Pons (tissue), 1 donor: ENCODE results near the gene HPD.
"Not testable (repeated sequence)": the region's sequence is repeated elsewhere in the genome, so short reads cannot be mapped to it uniquely, and the experiment has no call there.

Experiments used
- DNase-seq: peaks from one replicate; pipeline ENCODE4 v3.0.0-alpha.2; 2016; ENCODE audit warnings: low spot score

HPD gene

GRCh38 chr12:121866331-121866730, 7.7 kb upstream of the HPD start:
- no peak for DNase-seq

- DNase-seq, result no peak
Measured at GRCh38 chr12:121861636-121862254, 3.1 kb upstream of the HPD start.

GRCh38 chr12:121860699-121861098, 2.0 kb upstream of the HPD start:
- DNase-seq, result not testable (repeated sequence)

- DNase-seq, result no peak
Measured at GRCh38 chr12:121860257-121860656, 1.6 kb upstream of the HPD start.

GRCh38 chr12:121858318-121858661, 369 bp downstream of the HPD start:
- no peak for DNase-seq

GRCh38 chr12:121857322-121858246, 1.1 kb downstream of the HPD start:
- DNase-seq, result no peak

GRCh38 chr12:121852392-121852791, 6.3 kb downstream of the HPD start:
- not testable (repeated sequence) for DNase-seq

GRCh38 chr12:121849665-121850064, 9.0 kb downstream of the HPD start:
- no peak for DNase-seq

GRCh38 chr12:121849211-121849610, 9.4 kb downstream of the HPD start:
- DNase-seq, result no peak

- no peak for DNase-seq
Measured at GRCh38 chr12:121845701-121846100, 13.0 kb downstream of the HPD start.

GRCh38 chr12:121843236-121843982, 15.2 kb downstream of the HPD start:
- no peak for DNase-seq

GRCh38 chr12:121839993-121840761, 18.5 kb downstream of the HPD start:
- no peak for DNase-seq

- peak; percentile 93 for DNase-seq
Measured at GRCh38 chr12:121839106-121839992, 19.3 kb downstream of the HPD start.

- no peak for DNase-seq
Measured at GRCh38 chr12:121838126-121838525, 20.5 kb downstream of the HPD start.

- no peak for DNase-seq
Measured at GRCh38 chr12:121837680-121838079, 21.0 kb downstream of the HPD start.

- DNase-seq, result no peak
Measured at GRCh38 chr12:121831571-121832245, 27.0 kb downstream of the HPD start.

- no peak for DNase-seq
Measured at GRCh38 chr12:121830588-121831265, 27.9 kb downstream of the HPD start.

GRCh38 chr12:121830134-121830533, 28.5 kb downstream of the HPD start:
- DNase-seq, result no peak

- DNase-seq, result no peak
Measured at GRCh38 chr12:121829250-121829918, 29.3 kb downstream of the HPD start.
